Measurements from ENCODE around the gene MSI1.

The MSI1 gene

GRCh38 chr12:120356567-120357030 lies 12.4 kb downstream of the MSI1 start:
- Histone ChIP-seq H3K9me3 (ENCODE audit: severe bottlenecking) (no peaks in the 10 kb centered on the region), H3K27me3 (ENCODE audit: insufficient read depth, low read depth, severe bottlenecking) (no peaks in the 10 kb centered on the region), H3K36me3 (peaks cover 91% of the 10 kb centered on the region), H3K27ac (peak overlapping the region; percentile 5; the same call in 1 of the 2 replicates), H3K4me3 (ENCODE audit: low read depth, low read length) (no peak overlapping the region)
- peak; percentile 89 for DNase-seq
- peak; percentile 90 for TF ChIP-seq CTCF (IDR thresholded peaks at IDR 0.05; ENCODE audit: low read depth, low read length)

- no peak for DNase-seq
- Histone ChIP-seq H3K4me3 (ENCODE audit: low read depth, low read length) (no peak overlapping the region), H3K27ac (no peak overlapping the region), H3K27me3 (ENCODE audit: insufficient read depth, low read depth, severe bottlenecking) (no peaks in the 10 kb centered on the region), H3K9me3 (ENCODE audit: severe bottlenecking) (no peaks in the 10 kb centered on the region), H3K36me3 (peaks cover 90% of the 10 kb centered on the region)
- no peak for TF ChIP-seq CTCF (IDR thresholded peaks at IDR 0.05; ENCODE audit: low read depth, low read length)
These were observed 15.2 kb downstream of the MSI1 start for GRCh38 chr12:120353556-120354317.

- Histone ChIP-seq H3K27me3 (ENCODE audit: insufficient read depth, low read depth, severe bottlenecking) (no peaks in the 10 kb centered on the region), H3K9me3 (ENCODE audit: severe bottlenecking) (no peaks in the 10 kb centered on the region), H3K4me3 (ENCODE audit: low read depth, low read length) (no peak overlapping the region), H3K27ac (no peak overlapping the region), H3K36me3 (peaks cover 90% of the 10 kb centered on the region)
- TF ChIP-seq CTCF (IDR thresholded peaks at IDR 0.05; ENCODE audit: low read depth, low read length) = no peak
- DNase-seq = no peak
These were observed 15.8 kb downstream of the MSI1 start for GRCh38 chr12:120353136-120353535.

- no peak for TF ChIP-seq CTCF (IDR thresholded peaks at IDR 0.05; ENCODE audit: low read depth, low read length)
- no peak for DNase-seq
- no peak overlapping the region for H3K4me3 ChIP-seq (ENCODE audit: low read depth, low read length)
These were observed 16.8 kb downstream of the MSI1 start for GRCh38 chr12:120352117-120352516.

GRCh38 chr12:120350576-120351350 lies 18.2 kb downstream of the MSI1 start:
- Histone ChIP-seq H3K36me3 (peaks cover 88% of the 10 kb centered on the region), H3K27ac (no peak overlapping the region)
- DNase-seq = no peak

More at GRCh38 chr12:120352117-120352516, 16.8 kb downstream of the MSI1 start:
- no peaks in the 10 kb centered on the region for H3K9me3 ChIP-seq (ENCODE audit: severe bottlenecking)
- peaks cover 90% of the 10 kb centered on the region for H3K36me3 ChIP-seq
- no peak overlapping the region; the same call in 1 of the 2 replicates for H3K27ac ChIP-seq
- H3K27me3 ChIP-seq (ENCODE audit: insufficient read depth, low read depth, severe bottlenecking) = no peaks in the 10 kb centered on the region

More at GRCh38 chr12:120350576-120351350, 18.2 kb downstream of the MSI1 start:
- Histone ChIP-seq H3K4me3 (ENCODE audit: low read depth, low read length) (no peak overlapping the region), H3K27me3 (ENCODE audit: insufficient read depth, low read depth, severe bottlenecking) (no peaks in the 10 kb centered on the region), H3K9me3 (ENCODE audit: severe bottlenecking) (no peaks in the 10 kb centered on the region)
- TF ChIP-seq CTCF (IDR thresholded peaks at IDR 0.05; ENCODE audit: low read depth, low read length) = no peak
